Measurements from ENCODE around the gene DNASE1L3. TPM values are rescaled to one million over a fixed set of nuclear protein-coding genes. Genes with fewer than 3 reads are reported as not detected.

Gene DNASE1L3
- polyA plus RNA-seq, 3 donors = 0.19 TPM; not detected in 2

DNA sequence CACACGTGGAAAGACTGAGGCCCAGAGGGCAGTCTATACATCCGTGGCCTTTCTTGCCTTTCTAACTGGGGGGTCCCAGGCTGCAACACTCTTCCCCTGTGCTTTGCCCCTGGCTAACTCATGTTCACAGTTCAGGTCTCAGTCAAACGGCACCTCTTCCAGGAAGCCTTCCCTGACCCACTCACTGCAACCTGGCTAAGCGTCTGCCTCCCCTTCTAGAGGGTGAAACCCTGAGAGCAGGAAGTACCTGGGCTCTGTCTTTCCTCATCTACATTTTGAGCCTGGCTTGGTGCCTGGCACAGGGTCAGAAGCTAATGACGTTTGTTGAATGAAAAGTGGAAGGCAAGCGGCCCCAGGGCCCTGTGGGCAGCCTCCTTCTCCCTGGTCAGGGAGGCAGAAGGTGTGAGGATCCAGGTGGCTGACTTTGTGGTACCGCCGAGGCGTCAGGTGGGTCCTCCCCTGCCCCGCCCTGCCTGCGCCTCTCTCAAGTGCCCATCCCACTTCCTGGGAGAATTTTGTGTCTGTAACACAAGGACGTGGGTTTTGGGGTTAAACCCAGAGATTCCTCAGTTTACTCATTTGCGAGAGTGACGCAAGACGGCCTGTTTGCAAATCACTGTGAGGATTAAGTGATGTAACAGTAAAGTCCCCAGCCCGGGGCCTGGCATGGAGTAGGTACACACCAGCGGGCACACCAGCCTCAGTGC lies 32.1 kb downstream of the DNASE1L3 start:
- peak overlapping the region; percentile 84 for H2AFZ ChIP-seq (ENCODE audit: insufficient read depth, low read depth, low read length, poor library complexity, severe bottlenecking)
- peak overlapping the region; percentile 67 to 90 for H3K4me3 Mint-ChIP-seq
- H3K36me3 ChIP-seq (replicated peaks in 1 of 2; ENCODE audit: control insufficient read depth in 1 of 2, insufficient read depth in 2 of 2, low read length in 2 of 2) = no peaks in the 10 kb centered on the region
- 53% methylated on average over 9 of the region's 17 CpGs for WGBS (ENCODE audit: insufficient coverage)
- peaks cover 0 to 2% (median 0%) of the 10 kb centered on the region in 7 donors for H3K9me3 Mint-ChIP-seq
- peaks cover 42% of the 10 kb centered on the region for H3K4me1 Mint-ChIP-seq
- no peaks in the 10 kb centered on the region for H3K79me2 ChIP-seq (ENCODE audit: insufficient read depth, low read length)
- intact Hi-C loops (cut with micrococcal nuclease) = no loop called here
- peaks cover 10 to 19% (median 13%) of the 10 kb centered on the region in 3 donors for H3K27me3 Mint-ChIP-seq (ENCODE audit: low read depth in 3 of 3)
- peaks cover 36 to 45% of the 10 kb centered on the region in 2 donors for H3K4me1 ChIP-seq (ENCODE audit: control insufficient read depth in 1 of 2, insufficient read depth in 2 of 2, low read length in 2 of 2)
- H3K9ac ChIP-seq (ENCODE audit: insufficient read depth, low read length, poor library complexity, severe bottlenecking) = no peak overlapping the region
- H3K4me2 ChIP-seq (replicated peaks; ENCODE audit: extremely low read depth, low read length, poor library complexity, severe bottlenecking) = peak overlapping the region; percentile 78
- peaks cover 0 to 8% of the 10 kb centered on the region in 2 donors for H3K27me3 ChIP-seq (ENCODE audit: control insufficient read depth in 2 of 2, insufficient read depth in 2 of 2, low read length in 2 of 2)
- H3K27ac ChIP-seq (ENCODE audit: low read depth in 1 of 2, low read length in 2 of 2) = no peak overlapping the region
- H3K27ac Mint-ChIP-seq = no peak overlapping the region
- TF ChIP-seq, protein P1, sequence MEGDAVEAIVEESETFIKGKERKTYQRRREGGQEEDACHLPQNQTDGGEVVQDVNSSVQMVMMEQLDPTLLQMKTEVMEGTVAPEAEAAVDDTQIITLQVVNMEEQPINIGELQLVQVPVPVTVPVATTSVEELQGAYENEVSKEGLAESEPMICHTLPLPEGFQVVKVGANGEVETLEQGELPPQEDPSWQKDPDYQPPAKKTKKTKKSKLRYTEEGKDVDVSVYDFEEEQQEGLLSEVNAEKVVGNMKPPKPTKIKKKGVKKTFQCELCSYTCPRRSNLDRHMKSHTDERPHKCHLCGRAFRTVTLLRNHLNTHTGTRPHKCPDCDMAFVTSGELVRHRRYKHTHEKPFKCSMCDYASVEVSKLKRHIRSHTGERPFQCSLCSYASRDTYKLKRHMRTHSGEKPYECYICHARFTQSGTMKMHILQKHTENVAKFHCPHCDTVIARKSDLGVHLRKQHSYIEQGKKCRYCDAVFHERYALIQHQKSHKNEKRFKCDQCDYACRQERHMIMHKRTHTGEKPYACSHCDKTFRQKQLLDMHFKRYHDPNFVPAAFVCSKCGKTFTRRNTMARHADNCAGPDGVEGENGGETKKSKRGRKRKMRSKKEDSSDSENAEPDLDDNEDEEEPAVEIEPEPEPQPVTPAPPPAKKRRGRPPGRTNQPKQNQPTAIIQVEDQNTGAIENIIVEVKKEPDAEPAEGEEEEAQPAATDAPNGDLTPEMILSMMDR (IDR thresholded peaks at IDR 0.05) = no peak
- no peaks in the 10 kb centered on the region for H3K9me3 ChIP-seq (replicated peaks in 1 of 2; ENCODE audit: control insufficient read depth in 1 of 2, insufficient read depth in 1 of 2, low read length in 2 of 2)
- no peaks in the 10 kb centered on the region for H4K20me1 ChIP-seq (ENCODE audit: insufficient read depth, low read length)
- no peaks in the 10 kb centered on the region for H3K36me3 Mint-ChIP-seq
- no peak overlapping the region for H3K4me3 ChIP-seq (replicated peaks in 1 of 3; ENCODE audit: low read depth in 2 of 3, low read length in 3 of 3)
- peak in 1 of 3 donors; percentile 55 for DNase-seq

DNA sequence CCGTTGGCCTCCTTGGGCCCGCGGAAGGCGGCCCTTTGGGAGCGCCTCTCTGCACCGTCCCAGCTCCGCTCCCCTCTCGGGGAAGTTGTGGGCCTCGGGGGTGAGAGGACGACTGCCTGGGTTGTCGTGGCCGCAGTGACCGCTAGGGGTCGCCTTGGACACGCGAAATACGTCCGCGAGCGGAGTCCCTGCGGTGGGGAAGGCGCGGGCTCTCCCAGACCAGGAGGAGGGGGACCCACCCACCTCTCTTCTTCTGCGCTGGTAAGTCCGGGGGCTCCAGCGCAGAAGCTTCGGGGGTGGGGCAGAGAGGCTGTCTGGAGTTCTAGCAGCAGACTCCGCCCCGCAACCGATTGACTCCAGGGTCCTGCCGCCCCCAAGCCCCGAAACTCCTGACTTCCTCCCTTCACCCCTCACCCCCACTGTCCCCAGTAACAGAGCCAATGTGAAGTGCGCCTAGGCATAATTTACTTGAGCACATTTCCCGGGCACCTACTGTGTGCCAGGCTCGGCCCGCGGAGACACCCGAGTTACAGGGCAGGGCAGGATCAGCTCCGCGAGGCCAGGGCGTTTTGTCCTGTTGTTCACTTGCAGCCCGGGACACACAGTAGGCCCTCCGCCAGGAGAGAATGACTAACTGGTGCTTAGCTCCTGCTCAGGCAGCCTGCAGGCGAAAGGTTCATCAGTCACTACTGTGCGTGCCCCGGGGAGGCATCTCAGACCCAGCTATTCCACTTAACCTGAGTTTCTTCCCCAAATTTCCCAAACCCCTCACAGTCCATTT lies 32.8 kb downstream of the DNASE1L3 start:
- Mint-ChIP-seq H3K9me3 (peaks cover 0 to 2% (median 0%) of the 10 kb centered on the region in 7 donors), H3K27me3 (ENCODE audit: low read depth in 3 of 3) (peaks cover 10 to 19% (median 12%) of the 10 kb centered on the region in 3 donors), H3K36me3 (peaks cover 0 to under 1% of the 10 kb centered on the region in 2 donors), H3K27ac (peak overlapping the region in 1 of 7 donors; percentile 18), H3K4me3 (peak overlapping the region; percentile 67 to 90), H3K4me1 (peaks cover 42% of the 10 kb centered on the region)
- H3K36me3 ChIP-seq (replicated peaks in 1 of 2; ENCODE audit: control insufficient read depth in 1 of 2, insufficient read depth in 2 of 2, low read length in 2 of 2) = no peaks in the 10 kb centered on the region
- H3K4me1 ChIP-seq (ENCODE audit: control insufficient read depth in 1 of 2, insufficient read depth in 2 of 2, low read length in 2 of 2) = peaks cover 36 to 45% of the 10 kb centered on the region in 2 donors
- peak; percentile 78 to 82 (median 81) for DNase-seq
- peak overlapping the region; percentile 84 for H2AFZ ChIP-seq (ENCODE audit: insufficient read depth, low read depth, low read length, poor library complexity, severe bottlenecking)
- H3K27me3 ChIP-seq (ENCODE audit: control insufficient read depth in 2 of 2, insufficient read depth in 2 of 2, low read length in 2 of 2) = peaks cover 0 to 8% of the 10 kb centered on the region in 2 donors
- H3K9me3 ChIP-seq (replicated peaks in 1 of 2; ENCODE audit: control insufficient read depth in 1 of 2, insufficient read depth in 1 of 2, low read length in 2 of 2) = no peaks in the 10 kb centered on the region
- TF ChIP-seq, protein P1 (IDR thresholded peaks at IDR 0.05) = peak; percentile 96
- peak overlapping the region; percentile 78 for H3K4me2 ChIP-seq (replicated peaks; ENCODE audit: extremely low read depth, low read length, poor library complexity, severe bottlenecking)
- H3K4me3 ChIP-seq (replicated peaks in 1 of 3; ENCODE audit: low read depth in 2 of 3, low read length in 3 of 3) = peak overlapping the region; percentile 5 to 73 (median 37)
- WGBS (ENCODE audit: insufficient coverage) = 10% methylated on average over 42 of the region's 46 CpGs
- peak overlapping the region; percentile 42 for H3K9ac ChIP-seq (ENCODE audit: insufficient read depth, low read length, poor library complexity, severe bottlenecking)
- no peak overlapping the region for H3K27ac ChIP-seq (ENCODE audit: low read depth in 1 of 2, low read length in 2 of 2)
- H3K79me2 ChIP-seq (ENCODE audit: insufficient read depth, low read length) = no peaks in the 10 kb centered on the region
- intact Hi-C loops (cut with micrococcal nuclease) = no loop called here
- H4K20me1 ChIP-seq (ENCODE audit: insufficient read depth, low read length) = no peaks in the 10 kb centered on the region

All from CD14-positive monocyte (primary cell).